Muscle of leg (tissue), 11 donors: ENCODE measurements around the gene CD22. TPM values are rescaled to one million over a fixed set of nuclear protein-coding genes. Genes with fewer than 3 reads are reported as not detected.

Experiments used
- DNase-seq: peaks from one replicate; pipeline ENCODE4 v3.0.0; 2013
- H3K27ac ChIP-seq: one replicate; pipeline ENCODE4 v1.5.1; 2013; ENCODE audit warnings: mild to moderate bottlenecking, low read length, control low read depth
- H3K27me3 ChIP-seq: one replicate; pipeline ENCODE4 v1.6.1; 2013; ENCODE audit warnings: low read length; ENCODE audit not compliant: control insufficient read depth, insufficient read depth
- H3K36me3 ChIP-seq: one replicate; pipeline ENCODE4 v1.6.1; 2013; ENCODE audit warnings: low read length; ENCODE audit not compliant: control insufficient read depth, insufficient read depth
- H3K4me1 ChIP-seq: one replicate; pipeline ENCODE4 v1.6.1; 2013; ENCODE audit warnings: low read length; ENCODE audit not compliant: control insufficient read depth, insufficient read depth
- H3K4me3 ChIP-seq: one replicate; pipeline ENCODE4 v1.5.1; 2013; ENCODE audit warnings: low read length, control low read depth
- H3K9me3 ChIP-seq: replicated peaks from 2 replicates; pipeline ENCODE4 v1.6.1; 2013; ENCODE audit warnings: low read depth, low read length; ENCODE audit not compliant: control insufficient read depth
- WGBS: methylation state at CpG from one replicate; pipeline ENCODE4 v1.1.5; 2013; ENCODE audit warnings: missing lambda C conversion rate; ENCODE audit not compliant: insufficient coverage; 5-methylcytosine and 5-hydroxymethylcytosine counted together
- polyA plus RNA-seq, 8 donors: library from polyadenylated mRNA; unstranded; fragments of 120-200 nt; gene quantifications; one replicate each; pipeline versions ENCODE4 v1.2.1 to v1.2.3, GENCODE V29; 2013; ENCODE audit warnings: inconsistent platforms in 1 of 8, low replicate concordance in 1 of 8; ENCODE audit not compliant: insufficient read length in 8 of 8, insufficient read depth in 1 of 8
- total RNA-seq: library from RNA; stranded (reverse); fragments of 120-200 nt; gene quantifications from one replicate; pipeline ENCODE4 v1.2.4, GENCODE V29; 2013

The CD22 gene
- total and polyA plus RNA-seq, 9 donors: 0.55 to 8.9 (median 0.97) TPM

DNA sequence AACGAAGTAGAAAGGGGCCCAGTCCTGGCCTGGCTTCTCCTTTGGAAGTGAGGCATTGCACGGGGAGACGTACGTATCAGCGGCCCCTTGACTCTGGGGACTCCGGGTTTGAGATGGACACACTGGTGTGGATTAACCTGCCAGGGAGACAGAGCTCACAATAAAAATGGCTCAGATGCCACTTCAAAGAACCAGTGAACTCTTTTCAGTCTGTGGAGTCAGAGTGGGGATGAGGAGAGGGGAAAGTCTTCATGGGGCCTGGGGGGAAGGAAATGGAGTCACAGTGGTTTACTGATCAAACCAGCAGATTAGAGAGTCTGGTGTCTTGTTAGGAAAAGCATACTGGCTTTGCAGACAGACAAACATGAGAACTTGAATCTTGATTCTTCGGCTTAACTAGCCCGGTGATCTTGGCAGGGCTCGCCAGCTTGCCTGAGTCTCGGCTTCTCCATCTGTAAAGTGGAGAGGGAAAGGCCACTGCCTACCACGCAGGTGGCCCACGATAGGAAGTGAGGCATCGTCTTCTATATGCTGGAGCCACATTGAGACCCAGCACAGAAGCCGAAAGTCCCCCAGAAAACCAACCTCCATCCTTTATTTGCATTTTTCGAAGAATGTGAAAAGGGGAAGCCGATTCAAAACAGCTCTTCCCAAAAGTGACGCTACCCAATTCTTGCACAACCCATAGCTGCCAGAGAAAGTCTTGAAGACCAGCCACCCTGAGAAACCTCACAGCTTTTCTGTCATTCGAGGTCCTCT lies 18.4 kb downstream of the CD22 start, which contains the start of gene FFAR1:
FFAR1 (plus strand) TSS at position 732 of the 759 bp plus-strand sequence. CDS start 3,650 bp downstream, outside the sequence.
- peak; percentile 61 for DNase-seq
- H3K36me3 ChIP-seq: no peaks in the 10 kb centered on the region
- H3K4me3 ChIP-seq: no peak within 1 kb of the TSS
- 60% methylated on average over 18 of the region's 18 CpGs for WGBS
- H3K27ac ChIP-seq: no peak within 1 kb of the TSS
- no peaks in the 10 kb centered on the region for H3K27me3 ChIP-seq
- no peaks in the 10 kb centered on the region for H3K4me1 ChIP-seq
- H3K9me3 ChIP-seq: no peaks in the 10 kb centered on the region

DNA sequence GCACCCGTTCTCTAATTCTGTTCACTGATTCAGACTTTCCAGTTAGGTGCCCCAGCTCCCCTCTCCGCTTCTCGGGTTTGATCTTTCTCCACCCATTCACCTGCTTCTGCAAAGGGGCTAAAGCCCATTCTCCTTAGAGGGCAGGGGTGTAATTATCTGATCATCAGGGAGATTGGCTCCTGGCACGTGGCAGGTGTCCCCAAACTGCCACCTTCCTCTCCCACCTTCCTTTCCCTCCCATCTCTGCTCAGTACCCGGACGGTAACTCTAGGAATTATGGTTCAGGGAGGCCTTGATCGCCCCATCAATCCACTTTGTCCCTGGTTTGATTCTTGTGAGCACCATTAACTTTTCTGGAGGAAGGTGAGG lies 18.9 kb downstream of the CD22 start:
- Histone ChIP-seq H3K9me3 (no peaks in the 10 kb centered on the region), H3K27ac (no peak overlapping the region), H3K4me1 (no peaks in the 10 kb centered on the region), H3K4me3 (no peak overlapping the region), H3K36me3 (no peaks in the 10 kb centered on the region), H3K27me3 (no peaks in the 10 kb centered on the region)
- 73% methylated on average over 3 of the region's 7 CpGs for WGBS
- DNase-seq: no peak

- H3K4me1 ChIP-seq: no peaks in the 10 kb centered on the region
- 78% methylated on average over 13 of the region's 18 CpGs for WGBS
- no peaks in the 10 kb centered on the region for H3K27me3 ChIP-seq
Observed at GRCh38 chr19:35348911-35349611, 20.1 kb downstream of the CD22 start.

GRCh38 chr19:35349614-35350521 lies 20.9 kb downstream of the CD22 start:
- 52% methylated on average over 10 of the region's 17 CpGs for WGBS
- Histone ChIP-seq H3K27ac (no peak overlapping the region), H3K27me3 (no peaks in the 10 kb centered on the region), H3K4me1 (no peaks in the 10 kb centered on the region), H3K36me3 (no peaks in the 10 kb centered on the region), H3K9me3 (no peaks in the 10 kb centered on the region), H3K4me3 (no peak overlapping the region)
- no peak for DNase-seq

More at GRCh38 chr19:35348911-35349611, 20.1 kb downstream of the CD22 start:
- DNase-seq: no peak
- Histone ChIP-seq H3K9me3 (no peaks in the 10 kb centered on the region), H3K27ac (no peak overlapping the region), H3K36me3 (no peaks in the 10 kb centered on the region), H3K4me3 (no peak overlapping the region)

GRCh38 chr19:35350591-35350990 lies 21.6 kb downstream of the CD22 start:
- 63% methylated on average over 5 of the region's 7 CpGs for WGBS
- Histone ChIP-seq H3K4me1 (no peaks in the 10 kb centered on the region), H3K9me3 (no peaks in the 10 kb centered on the region), H3K27me3 (no peaks in the 10 kb centered on the region), H3K4me3 (no peak overlapping the region), H3K36me3 (no peaks in the 10 kb centered on the region), H3K27ac (no peak overlapping the region)
- DNase-seq: no peak

- no peak overlapping the region for H3K27ac ChIP-seq
- no peaks in the 10 kb centered on the region for H3K9me3 ChIP-seq
- H3K4me3 ChIP-seq: no peak overlapping the region
- no peaks in the 10 kb centered on the region for H3K4me1 ChIP-seq
- no peaks in the 10 kb centered on the region for H3K36me3 ChIP-seq
- peaks cover 2% of the 10 kb centered on the region for H3K27me3 ChIP-seq
- DNase-seq: no peak
- 90% methylated on average over 46 of the region's 47 CpGs for WGBS
Observed at GRCh38 chr19:35351411-35352176, 22.6 kb downstream of the CD22 start.

DNA sequence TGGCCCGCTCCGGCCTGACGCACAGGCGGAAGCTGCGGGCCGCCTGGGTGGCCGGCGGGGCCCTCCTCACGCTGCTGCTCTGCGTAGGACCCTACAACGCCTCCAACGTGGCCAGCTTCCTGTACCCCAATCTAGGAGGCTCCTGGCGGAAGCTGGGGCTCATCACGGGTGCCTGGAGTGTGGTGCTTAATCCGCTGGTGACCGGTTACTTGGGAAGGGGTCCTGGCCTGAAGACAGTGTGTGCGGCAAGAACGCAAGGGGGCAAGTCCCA lies 23.1 kb downstream of the CD22 start:
- DNase-seq: no peak
- H3K9me3 ChIP-seq: no peaks in the 10 kb centered on the region
- no peaks in the 10 kb centered on the region for H3K36me3 ChIP-seq
- WGBS: 85% methylated on average over 11 of the region's 18 CpGs
- H3K27me3 ChIP-seq: peaks cover 2% of the 10 kb centered on the region
- H3K27ac ChIP-seq: no peak overlapping the region
- no peaks in the 10 kb centered on the region for H3K4me1 ChIP-seq
- no peak overlapping the region for H3K4me3 ChIP-seq

- H3K27me3 ChIP-seq: peaks cover 2% of the 10 kb centered on the region
- no peaks in the 10 kb centered on the region for H3K36me3 ChIP-seq
- DNase-seq: peak; percentile 76
Observed at GRCh38 chr19:35352448-35353304, 23.7 kb downstream of the CD22 start.

DNA sequence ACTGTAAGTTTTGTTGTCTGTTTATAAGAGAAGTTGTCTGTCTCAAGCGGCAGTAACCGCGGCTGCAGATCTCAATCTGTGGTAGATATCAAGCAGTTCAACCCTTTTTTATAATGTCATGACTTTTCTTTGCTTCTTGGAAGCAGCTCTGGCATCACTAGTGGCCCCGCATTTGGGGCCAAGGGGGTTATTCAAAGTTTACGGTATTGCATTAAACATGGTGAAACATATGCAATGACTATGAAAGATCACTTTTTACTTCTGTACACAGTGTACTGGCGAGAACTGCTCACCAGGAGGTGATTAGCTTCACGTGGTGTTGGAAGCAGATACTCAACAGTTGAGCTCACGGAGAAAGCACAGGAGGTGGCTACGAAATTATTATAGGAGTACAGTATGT lies 24.6 kb downstream of the CD22 start:
- no CpG with 5 or more reads among the region's 9 CpGs for whole genome bisulfite sequencing
- Histone ChIP-seq H3K4me1 (peaks cover 3% of the 10 kb centered on the region), H3K27me3 (peaks cover 2% of the 10 kb centered on the region), H3K9me3 (no peaks in the 10 kb centered on the region), H3K4me3 (no peak overlapping the region), H3K36me3 (no peaks in the 10 kb centered on the region), H3K27ac (no peak overlapping the region)
- DNase-seq: no peak

More at GRCh38 chr19:35352448-35353304, 23.7 kb downstream of the CD22 start:
- Histone ChIP-seq H3K27ac (no peak overlapping the region), H3K4me3 (no peak overlapping the region), H3K9me3 (no peaks in the 10 kb centered on the region), H3K4me1 (peaks cover under 1% of the 10 kb centered on the region)
- 27% methylated on average over 17 of the region's 32 CpGs for WGBS
